ENCODE measurements around the gene SPSB1. TPM values are rescaled to one million over a fixed set of nuclear protein-coding genes. Genes with fewer than 3 reads are reported as not detected.

The SPSB1 gene
- total RNA-seq, 1 donor from 2014 or later = 5.6 TPM

DNA sequence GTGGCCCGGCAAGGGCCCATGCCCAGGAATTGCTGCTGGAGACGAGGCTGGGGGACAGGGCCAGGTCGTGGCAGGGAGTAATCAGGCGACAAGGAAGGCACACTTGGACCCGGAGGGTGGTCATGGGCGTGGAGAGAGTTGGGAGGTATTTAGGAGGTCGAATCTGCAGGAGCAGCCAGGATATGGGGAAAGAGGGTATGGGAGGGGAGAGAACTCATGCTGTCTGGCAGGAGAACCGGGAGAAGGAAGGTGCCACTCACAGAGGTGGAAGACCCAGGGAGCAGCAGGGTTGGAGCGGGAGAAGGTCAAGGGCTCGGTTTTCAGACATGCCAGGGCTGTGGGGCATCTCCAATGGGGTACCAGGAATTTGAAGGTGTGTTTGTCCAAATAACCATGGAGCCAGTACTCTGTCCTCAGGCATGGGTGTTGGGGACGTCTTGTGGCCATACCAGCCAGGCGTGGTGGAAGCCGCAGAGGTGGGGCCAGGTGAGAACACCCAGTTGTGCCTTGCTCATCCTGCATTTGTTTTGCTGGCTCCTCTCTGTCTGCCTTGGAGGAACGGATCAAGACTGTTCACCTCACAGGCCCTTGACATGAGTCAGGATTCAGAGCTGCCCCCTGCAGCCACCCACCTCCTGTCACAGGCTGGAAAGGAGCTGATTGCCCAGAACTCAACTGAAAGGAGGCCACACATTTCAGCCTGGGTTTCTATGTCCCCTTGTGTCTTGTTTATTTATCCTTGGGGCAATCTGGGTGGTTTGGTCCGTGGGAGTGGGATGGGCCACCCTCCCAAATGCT is 111.6 kb downstream of the SPSB1 start:
- no peak overlapping the region for H3K4me3 Mint-ChIP-seq
- no peaks in the 10 kb centered on the region for H3K9me3 Mint-ChIP-seq
- peaks cover 13% of the 10 kb centered on the region for H3K4me1 Mint-ChIP-seq (ENCODE audit: unreplicated experiment)
- DNase-seq (ENCODE audit: extremely low spot score, unreplicated experiment) = no peak
- no peaks in the 10 kb centered on the region for H3K27me3 Mint-ChIP-seq
- H3K36me3 Mint-ChIP-seq = no peaks in the 10 kb centered on the region
- H3K27ac Mint-ChIP-seq = no peak overlapping the region
- TF ChIP-seq, protein P1, sequence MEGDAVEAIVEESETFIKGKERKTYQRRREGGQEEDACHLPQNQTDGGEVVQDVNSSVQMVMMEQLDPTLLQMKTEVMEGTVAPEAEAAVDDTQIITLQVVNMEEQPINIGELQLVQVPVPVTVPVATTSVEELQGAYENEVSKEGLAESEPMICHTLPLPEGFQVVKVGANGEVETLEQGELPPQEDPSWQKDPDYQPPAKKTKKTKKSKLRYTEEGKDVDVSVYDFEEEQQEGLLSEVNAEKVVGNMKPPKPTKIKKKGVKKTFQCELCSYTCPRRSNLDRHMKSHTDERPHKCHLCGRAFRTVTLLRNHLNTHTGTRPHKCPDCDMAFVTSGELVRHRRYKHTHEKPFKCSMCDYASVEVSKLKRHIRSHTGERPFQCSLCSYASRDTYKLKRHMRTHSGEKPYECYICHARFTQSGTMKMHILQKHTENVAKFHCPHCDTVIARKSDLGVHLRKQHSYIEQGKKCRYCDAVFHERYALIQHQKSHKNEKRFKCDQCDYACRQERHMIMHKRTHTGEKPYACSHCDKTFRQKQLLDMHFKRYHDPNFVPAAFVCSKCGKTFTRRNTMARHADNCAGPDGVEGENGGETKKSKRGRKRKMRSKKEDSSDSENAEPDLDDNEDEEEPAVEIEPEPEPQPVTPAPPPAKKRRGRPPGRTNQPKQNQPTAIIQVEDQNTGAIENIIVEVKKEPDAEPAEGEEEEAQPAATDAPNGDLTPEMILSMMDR (conservative IDR thresholded peaks at IDR 0.05) = no peak

DNA sequence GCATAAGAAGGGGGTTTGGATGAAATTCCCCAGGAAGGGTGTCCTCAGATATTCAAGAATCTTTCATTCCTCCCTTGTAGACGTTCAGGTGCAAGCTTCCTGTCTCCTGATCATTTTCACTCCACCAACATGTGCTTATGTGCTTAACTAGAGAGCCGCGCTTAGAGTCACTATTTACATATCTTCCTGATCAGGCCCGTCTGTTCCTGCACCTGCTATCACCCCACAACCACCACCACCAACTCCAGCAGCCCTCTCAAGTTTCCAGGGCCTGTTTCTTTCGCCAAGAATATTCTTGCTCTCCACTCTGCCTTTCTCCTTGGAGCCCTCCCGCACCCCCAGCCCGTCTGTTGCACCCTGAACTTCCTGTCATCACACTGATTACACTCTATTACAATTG is 113.4 kb downstream of the SPSB1 start:
- TF ChIP-seq, protein P1 (conservative IDR thresholded peaks at IDR 0.05) = no peak
- Mint-ChIP-seq H3K27ac (no peak overlapping the region), H3K27me3 (no peaks in the 10 kb centered on the region), H3K36me3 (no peaks in the 10 kb centered on the region), H3K4me3 (no peak overlapping the region), H3K4me1 (ENCODE audit: unreplicated experiment) (peaks cover 13% of the 10 kb centered on the region), H3K9me3 (peaks cover 10% of the 10 kb centered on the region)
- no peak for DNase-seq (ENCODE audit: extremely low spot score, unreplicated experiment)

DNA sequence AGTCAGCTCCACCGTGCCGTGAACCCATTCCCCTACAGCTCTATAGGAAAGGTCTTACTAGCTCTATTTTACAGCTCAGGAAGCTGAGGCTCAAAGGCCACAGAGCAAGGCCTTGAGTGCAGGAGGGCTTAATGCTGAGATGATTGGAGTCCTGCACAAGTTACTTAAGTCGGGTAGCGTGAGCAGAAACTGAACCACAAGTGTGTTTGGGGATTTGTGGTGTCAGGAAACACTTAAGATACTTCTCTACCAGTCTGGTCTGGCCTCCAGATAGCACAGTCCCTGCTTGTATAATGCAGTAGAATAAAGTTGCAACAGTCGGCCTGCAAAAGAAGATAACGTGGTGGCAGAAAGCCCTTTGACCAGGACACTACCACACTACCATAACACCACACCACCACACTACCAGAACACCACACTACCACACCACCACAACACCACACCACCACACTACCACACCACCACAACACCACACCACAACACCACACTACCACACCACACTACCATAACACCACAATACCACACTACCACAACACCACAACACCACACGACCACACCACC is 118.1 kb downstream of the SPSB1 start:
- Mint-ChIP-seq H3K4me1 (ENCODE audit: unreplicated experiment) (peaks cover 16% of the 10 kb centered on the region), H3K36me3 (no peaks in the 10 kb centered on the region), H3K9me3 (peaks cover 10% of the 10 kb centered on the region), H3K27ac (no peak overlapping the region), H3K27me3 (no peaks in the 10 kb centered on the region), H3K4me3 (no peak overlapping the region)
- TF ChIP-seq, protein P1 (conservative IDR thresholded peaks at IDR 0.05) = no peak
- DNase-seq (ENCODE audit: extremely low spot score, unreplicated experiment) = no peak

DNA sequence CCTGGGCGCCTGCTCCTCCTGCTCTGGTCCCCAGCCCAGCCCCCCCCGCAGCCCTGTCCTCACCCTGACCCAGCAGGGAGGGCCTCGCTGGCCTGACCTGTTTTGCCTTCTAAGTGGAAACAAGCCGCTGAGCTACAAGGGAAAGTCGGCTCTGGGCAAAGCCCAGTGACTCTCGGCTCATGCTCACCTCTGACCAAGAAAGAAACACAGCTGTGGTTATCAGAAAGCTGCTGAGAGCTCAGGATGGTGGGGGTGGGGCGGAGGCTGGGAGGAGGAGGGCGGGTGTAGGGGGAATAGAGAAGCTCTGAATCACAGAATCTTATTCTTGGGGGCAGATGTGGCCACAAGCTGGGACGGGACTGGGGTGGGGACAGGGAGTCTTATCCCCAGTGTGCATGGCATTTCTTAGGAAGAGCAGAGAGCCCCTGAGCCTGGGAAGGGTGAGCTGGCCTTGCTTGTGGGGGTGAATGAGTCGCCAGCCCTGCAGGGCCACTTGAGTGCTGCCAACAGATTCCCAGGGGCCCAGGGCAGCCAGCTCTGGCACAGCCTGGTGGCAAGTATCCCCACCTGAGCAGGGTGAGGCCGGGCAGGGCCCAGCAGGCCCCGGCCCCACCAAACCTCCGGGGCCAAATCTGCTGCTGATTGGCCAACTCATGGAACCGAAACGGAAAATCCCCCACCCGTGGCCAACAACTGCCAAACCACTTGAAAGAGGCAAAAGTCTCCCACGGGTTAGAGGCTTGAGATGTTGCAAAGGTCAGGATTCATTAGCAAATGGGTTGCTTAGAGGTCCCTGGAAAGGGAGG is 120.6 kb downstream of the SPSB1 start:
- H3K4me1 Mint-ChIP-seq (ENCODE audit: unreplicated experiment) = peaks cover 10% of the 10 kb centered on the region
- DNase-seq (ENCODE audit: extremely low spot score, unreplicated experiment) = no peak
- H3K27ac Mint-ChIP-seq = peak overlapping the region; percentile 29
- H3K4me3 Mint-ChIP-seq = no peak overlapping the region
- TF ChIP-seq, protein P1 (conservative IDR thresholded peaks at IDR 0.05) = no peak
- H3K36me3 Mint-ChIP-seq = no peaks in the 10 kb centered on the region
- no peaks in the 10 kb centered on the region for H3K27me3 Mint-ChIP-seq
- H3K9me3 Mint-ChIP-seq = peaks cover 10% of the 10 kb centered on the region

DNA sequence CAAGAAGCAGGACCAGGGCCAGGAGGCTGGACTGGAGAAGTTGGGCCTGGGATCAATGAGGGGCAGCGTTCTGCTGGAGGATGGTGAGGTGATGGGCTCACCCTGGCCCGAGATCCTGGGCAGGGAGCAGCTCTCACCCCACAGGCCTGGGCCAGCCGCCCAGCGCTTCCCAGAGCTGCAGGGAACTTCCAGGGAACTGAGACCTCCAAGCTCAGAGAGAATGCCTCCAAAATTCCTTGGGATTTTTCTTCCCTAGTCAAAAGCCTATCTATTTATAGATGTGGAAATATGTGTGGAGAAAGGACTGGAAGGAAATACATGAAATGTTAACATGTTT is 121.2 kb downstream of the SPSB1 start:
- TF ChIP-seq, protein P1 (conservative IDR thresholded peaks at IDR 0.05) = no peak
- DNase-seq (ENCODE audit: extremely low spot score, unreplicated experiment) = no peak
- Mint-ChIP-seq H3K36me3 (no peaks in the 10 kb centered on the region), H3K27me3 (no peaks in the 10 kb centered on the region), H3K27ac (no peak overlapping the region), H3K9me3 (peaks cover 10% of the 10 kb centered on the region), H3K4me3 (no peak overlapping the region), H3K4me1 (ENCODE audit: unreplicated experiment) (peaks cover 10% of the 10 kb centered on the region)
